H9 (cell line): ENCODE results near the gene IQCN. TPM values are rescaled to one million over a fixed set of nuclear protein-coding genes. Genes with fewer than 3 reads are reported as not detected.

ENCODE experiments used
- DNase-seq: peaks from one replicate; pipeline ENCODE4 v3.0.0-alpha.2; 2017
- H2AFZ ChIP-seq: one replicate; pipeline ENCODE4 v1.6.1; 2013; ENCODE audit warnings: mild to moderate bottlenecking, low read length, control low read depth, moderate library complexity
- H2AK5ac ChIP-seq: 2 replicates; pipeline ENCODE4 v1.6.1; 2013; ENCODE audit warnings: low read length, control low read depth, mixed read lengths; ENCODE audit not compliant: insufficient read length
- H2BK120ac ChIP-seq: one replicate; pipeline ENCODE4 v1.6.1; 2013; ENCODE audit warnings: low read depth, mild to moderate bottlenecking, low read length, control low read depth, inconsistent platforms; ENCODE audit not compliant: poor library complexity, severe bottlenecking
- H2BK12ac ChIP-seq: 2 replicates; pipeline ENCODE4 v1.6.1; 2013; ENCODE audit warnings: low read length, control low read depth, mixed read lengths, low read depth; ENCODE audit not compliant: insufficient read length
- H2BK15ac ChIP-seq: 2 replicates; pipeline ENCODE4 v1.6.1; 2013; ENCODE audit warnings: low read depth, low read length, control low read depth
- H2BK20ac ChIP-seq: one replicate; pipeline ENCODE4 v1.6.1; 2013; ENCODE audit warnings: low read depth, mild to moderate bottlenecking, low read length, control low read depth, inconsistent platforms; ENCODE audit not compliant: poor library complexity, severe bottlenecking
- H2BK5ac ChIP-seq: 2 replicates; pipeline ENCODE4 v1.6.1; 2013; ENCODE audit warnings: low read length, control low read depth, mixed read lengths; ENCODE audit not compliant: insufficient read length
- H3K14ac ChIP-seq: 2 replicates; pipeline ENCODE4 v1.6.1; 2013; ENCODE audit warnings: low read length, control low read depth; ENCODE audit not compliant: insufficient read depth
- H3K18ac ChIP-seq: 2 replicates; pipeline ENCODE4 v1.6.1; 2013; ENCODE audit warnings: low read depth, mild to moderate bottlenecking, mixed read lengths, low read length, control low read depth; ENCODE audit not compliant: insufficient read length
- H3K23ac ChIP-seq: 2 replicates; pipeline ENCODE4 v1.6.1; 2013; ENCODE audit warnings: low read length, control low read depth, mixed read lengths, low read depth; ENCODE audit not compliant: insufficient read length
- H3K23me2 ChIP-seq: 2 replicates; pipeline ENCODE4 v1.6.1; 2013; ENCODE audit warnings: low read depth, mild to moderate bottlenecking, mixed read lengths, low read length, control low read depth; ENCODE audit not compliant: insufficient read length, poor library complexity, severe bottlenecking
- H3K27ac ChIP-seq: 2 replicates; pipeline ENCODE4 v1.5.1; 2013; ENCODE audit warnings: low read length, control low read depth, mixed read lengths, low read depth; ENCODE audit not compliant: insufficient read length
- H3K27me3 ChIP-seq: 2 replicates; pipeline ENCODE4 v1.6.1; 2013; ENCODE audit warnings: low read length, control low read depth, inconsistent platforms; ENCODE audit not compliant: insufficient read depth
- H3K4ac ChIP-seq: 2 replicates; pipeline ENCODE4 v1.6.1; 2013; ENCODE audit warnings: low read depth, mild to moderate bottlenecking, control low read depth, inconsistent platforms, low read length, moderate library complexity
- H3K4me1 ChIP-seq: 2 replicates; pipeline ENCODE4 v1.6.1; 2013; ENCODE audit warnings: low read length, control low read depth, inconsistent platforms; ENCODE audit not compliant: insufficient read depth
- H3K4me2 ChIP-seq: 2 replicates; pipeline ENCODE4 v1.6.1; 2013; ENCODE audit warnings: low read length, control low read depth, mixed read lengths; ENCODE audit not compliant: insufficient read length, insufficient read depth
- H3K56ac ChIP-seq: 2 replicates; pipeline ENCODE4 v1.6.1; 2013; ENCODE audit warnings: low read depth, mild to moderate bottlenecking, mixed read lengths, low read length, control low read depth; ENCODE audit not compliant: insufficient read length
- H3K79me1 ChIP-seq: 2 replicates; pipeline ENCODE4 v1.6.1; 2013; ENCODE audit warnings: low read depth, mild to moderate bottlenecking, moderate library complexity, low read length, control low read depth, inconsistent platforms; ENCODE audit not compliant: insufficient read depth, poor library complexity, severe bottlenecking
- H3K79me2 ChIP-seq: 2 replicates; pipeline ENCODE4 v1.6.1; 2013; ENCODE audit warnings: low read length, control low read depth, inconsistent platforms; ENCODE audit not compliant: insufficient read depth
- H3K9ac ChIP-seq: 2 replicates; pipeline ENCODE4 v1.6.1; 2013; ENCODE audit warnings: low read length, control low read depth, mixed read lengths; ENCODE audit not compliant: insufficient read length; ENCODE audit errors: extremely low read depth
- H3K9me3 ChIP-seq: one replicate; pipeline ENCODE4 v1.6.1; 2013; ENCODE audit warnings: low read depth, low read length, inconsistent platforms; ENCODE audit not compliant: control insufficient read depth
- H3T11ph ChIP-seq: one replicate; pipeline ENCODE4 v1.6.1; 2013; ENCODE audit warnings: mild to moderate bottlenecking, low read length, control low read depth, inconsistent platforms
- H4K20me1 ChIP-seq: one replicate; pipeline ENCODE4 v1.6.1; 2013; ENCODE audit not compliant: control insufficient read depth, insufficient read length, insufficient read depth
- H4K5ac ChIP-seq: 2 replicates; pipeline ENCODE4 v1.6.1; 2013; ENCODE audit warnings: low read depth, mild to moderate bottlenecking, mixed read lengths, low read length, control low read depth; ENCODE audit not compliant: insufficient read length
- H4K8ac ChIP-seq: replicated peaks from 2 replicates; pipeline ENCODE4 v1.6.1; 2013; ENCODE audit warnings: low read length, control low read depth, mixed read lengths, low read depth; ENCODE audit not compliant: insufficient read length
- H4K91ac ChIP-seq: 2 replicates; pipeline ENCODE4 v1.6.1; 2013; ENCODE audit warnings: low read depth, mild to moderate bottlenecking, moderate library complexity, mixed read lengths, low read length, control low read depth; ENCODE audit not compliant: insufficient read length
- H3K27ac Mint-ChIP-seq, 3 experiments: 2 replicates in 2 of 3; 3 replicates in 1 of 3; pipeline ENCODE4 v1.8.0; 2020 to 2021; ENCODE audit warnings: mixed read lengths in 3 of 3, mild to moderate bottlenecking in 1 of 3, moderate library complexity in 1 of 3
- H3K27me3 Mint-ChIP-seq: 2 replicates; pipeline ENCODE4 v1.8.0; 2021; ENCODE audit warnings: low read depth, mild to moderate bottlenecking, moderate library complexity, mixed read lengths
- H3K36me3 Mint-ChIP-seq, 3 experiments: 2 replicates in 2 of 3; 3 replicates in 1 of 3; pipeline ENCODE4 v1.8.0; 2020 to 2021; ENCODE audit warnings: low read depth in 3 of 3, mixed read lengths in 3 of 3; ENCODE audit not compliant: insufficient read depth in 1 of 3
- H3K4me1 Mint-ChIP-seq, 2 experiments: 2 replicates each; pipeline ENCODE4 v1.8.0; 2020; ENCODE audit warnings: mixed read lengths in 2 of 2
- H3K4me3 Mint-ChIP-seq, 2 experiments: 2 replicates in 1 of 2; 3 replicates in 1 of 2; pipeline ENCODE4 v1.8.0; 2020 to 2021; ENCODE audit warnings: mild to moderate bottlenecking in 2 of 2, mixed read lengths in 2 of 2, moderate library complexity in 1 of 2
- H3K9me3 Mint-ChIP-seq, 2 experiments: 2 replicates in 1 of 2; 3 replicates in 1 of 2; pipeline ENCODE4 v1.8.0; 2020; ENCODE audit warnings: mild to moderate bottlenecking in 2 of 2, mixed read lengths in 2 of 2, moderate library complexity in 1 of 2
- CTCF ChIP-seq: fragments of 200-600 bp; sonication (generic); conservative IDR thresholded peaks from 3 replicates; pipeline ENCODE4 v1.8.0; 2021; ENCODE audit warnings: antibody characterized with exemption, mild to moderate bottlenecking
- WGBS: extraction: QIAGEN DNeasy Blood & Tissue Kit; methylation state at CpG from one replicate; pipeline ENCODE4 v1.1.7; 2013; ENCODE audit warnings: missing lambda C conversion rate, low lambda C conversion rate, mixed read lengths; ENCODE audit not compliant: insufficient read length; ENCODE audit errors: extremely low coverage; 5-methylcytosine and 5-hydroxymethylcytosine counted together
- total RNA-seq: library from RNA; stranded (reverse); gene quantifications from 2 replicates; pipeline ENCODE4 v1.2.1, GENCODE V29; 2021

The IQCN gene
- total RNA-seq, 1 experiment from 2014 or later: 0.39 TPM

GRCh38 chr19:18301718-18302111 is 27.5 kb upstream of the IQCN start:
- no peak overlapping the region for H2AK5ac ChIP-seq
- H3K23ac ChIP-seq: no peak overlapping the region
- H4K5ac ChIP-seq: no peak overlapping the region
- H2BK15ac ChIP-seq: no peak overlapping the region
- H3K56ac ChIP-seq: no peak overlapping the region
- H3K36me3 Mint-ChIP-seq: peaks cover 1 to 9% (median 3%) of the 10 kb centered on the region in 3 experiments; a peak in 5 of 7 replicates
- no CpG with 5 or more reads among the region's 4 CpGs for WGBS
- H4K8ac ChIP-seq: no peak overlapping the region
- H3K27ac ChIP-seq: no peak overlapping the region
- H2AFZ ChIP-seq: no peak overlapping the region
- H3K4me2 ChIP-seq: no peak overlapping the region
- H3K18ac ChIP-seq: no peak overlapping the region
- H3K9me3 ChIP-seq: no peaks in the 10 kb centered on the region
- H4K20me1 ChIP-seq: no peaks in the 10 kb centered on the region
- H4K91ac ChIP-seq: no peak overlapping the region
- H3K14ac ChIP-seq: no peak overlapping the region
- no peak overlapping the region for H3K9ac ChIP-seq
- no peak overlapping the region for H3K27ac Mint-ChIP-seq
- no peak for DNase-seq
- no peaks in the 10 kb centered on the region; a peak in 1 of 5 replicates for H3K9me3 Mint-ChIP-seq
- no peak overlapping the region for H3K4ac ChIP-seq
- H3T11ph ChIP-seq: no peak overlapping the region
- no peak overlapping the region for H2BK12ac ChIP-seq
- H3K27me3 Mint-ChIP-seq: no peaks in the 10 kb centered on the region
- H3K4me1 Mint-ChIP-seq: peaks cover 26 to 35% of the 10 kb centered on the region in 2 experiments
- H3K27me3 ChIP-seq: no peaks in the 10 kb centered on the region
- H3K4me3 Mint-ChIP-seq: no peak overlapping the region
- no peaks in the 10 kb centered on the region for H3K79me1 ChIP-seq
- no peak overlapping the region for H2BK5ac ChIP-seq
- TF ChIP-seq CTCF: no peak
- peaks cover 3% of the 10 kb centered on the region for H3K23me2 ChIP-seq
- H3K79me2 ChIP-seq: no peaks in the 10 kb centered on the region
- H2BK20ac ChIP-seq: no peak overlapping the region
- no peak overlapping the region for H2BK120ac ChIP-seq
- peaks cover 5% of the 10 kb centered on the region; the same call in 1 of the 2 replicates for H3K4me1 ChIP-seq
